PC-9 (cell line): ENCODE measurements around the gene TUFT1.

Experiments
- CTCF ChIP-seq: fragments of 200-600 bp; sonication (generic); conservative IDR thresholded peaks from 2 replicates; pipeline ENCODE4 v1.6.1; 2017; ENCODE audit warnings: mixed run types, antibody characterized with exemption, mild to moderate bottlenecking, moderate library complexity
- EZH2 ChIP-seq: fragments of 200-600 bp; sonication (generic); IDR thresholded peaks from 2 replicates; pipeline ENCODE4 v1.8.0; 2017; ENCODE audit warnings: antibody characterized with exemption, low read depth

- TF ChIP-seq CTCF, result no peak
- no peak for TF ChIP-seq EZH2
These were observed 4.5 kb upstream of the TUFT1 start for GRCh38 chr1:151535326-151536271.
